SU-DHL-6 (cell line): ENCODE results near the gene OMP.

Source experiments
- H2AFZ ChIP-seq: fragments of 200-600 bp; sonication (generic); 2 replicates; pipeline ENCODE4 v1.6.1; 2014; ENCODE audit warnings: low read depth, mild to moderate bottlenecking, moderate library complexity, mixed read lengths, antibody characterized with exemption, low read length; ENCODE audit not compliant: severe bottlenecking
- H3F3A ChIP-seq: fragments of 200-600 bp; shearing (Covaris generic); 2 replicates; pipeline ENCODE4 v1.6.0; 2016; ENCODE audit warnings: antibody characterized with exemption, mild to moderate bottlenecking; ENCODE audit not compliant: insufficient read depth
- H3K27ac ChIP-seq: fragments of 200-600 bp; sonication (generic); 2 replicates; pipeline ENCODE4 v1.5.1; 2016; ENCODE audit warnings: low read depth, mild to moderate bottlenecking, low read length, moderate library complexity, mixed read lengths
- H3K27me3 ChIP-seq: fragments of 200-600 bp; sonication (generic), shearing (Covaris generic); 2 replicates; pipeline ENCODE4 v1.6.0; 2014; ENCODE audit warnings: mild to moderate bottlenecking, low read length
- H3K36me3 ChIP-seq: fragments of 200-600 bp; sonication (generic); 2 replicates; pipeline ENCODE4 v1.6.1; 2014; ENCODE audit warnings: mild to moderate bottlenecking, low read length, mixed read lengths
- H3K4me2 ChIP-seq: fragments of 300-600, 200-600 bp; shearing (Covaris generic), sonication (generic); 2 replicates; pipeline ENCODE4 v1.6.0; 2014; ENCODE audit warnings: low read length, low read depth, mild to moderate bottlenecking; ENCODE audit not compliant: poor library complexity, severe bottlenecking
- H3K4me3 ChIP-seq: fragments of 200-600 bp; sonication (generic); 2 replicates; pipeline ENCODE4 v1.5.1; 2014; ENCODE audit warnings: antibody characterized with exemption, low read length, mild to moderate bottlenecking, mixed read lengths; ENCODE audit not compliant: insufficient read depth, poor library complexity, severe bottlenecking
- H3K79me2 ChIP-seq: fragments of 200-600 bp; sonication (generic); 2 replicates; pipeline ENCODE4 v1.6.1; 2014; ENCODE audit warnings: mild to moderate bottlenecking, low read length, moderate library complexity; ENCODE audit not compliant: insufficient read depth
- H3K9ac ChIP-seq: fragments of 200-600 bp; sonication (generic); 2 replicates; pipeline ENCODE4 v1.7.0; 2014; ENCODE audit warnings: mild to moderate bottlenecking, low read length
- H3K9me2 ChIP-seq: fragments of 200-600 bp; sonication (generic); replicated peaks from 2 replicates; pipeline ENCODE4 v1.6.1; 2014; ENCODE audit warnings: low read length; ENCODE audit not compliant: insufficient read depth
- H3K9me3 ChIP-seq: fragments of 200-600 bp; sonication (generic); 2 replicates; pipeline ENCODE4 v1.6.1; 2014; ENCODE audit warnings: low read length, mixed read lengths; ENCODE audit not compliant: insufficient read depth
- H4K20me1 ChIP-seq: fragments of 200-600 bp; sonication (generic); 2 replicates; pipeline ENCODE4 v1.6.1; 2014; ENCODE audit warnings: low read depth, mild to moderate bottlenecking, antibody characterized with exemption, low read length, moderate library complexity, mixed read lengths
- EZH2phosphoT487 ChIP-seq: fragments of 200-600 bp; sonication (generic), shearing (Covaris generic); conservative IDR thresholded peaks from 2 replicates; pipeline ENCODE4 v1.6.1; 2018; ENCODE audit warnings: mild to moderate bottlenecking, antibody characterized with exemption, low read length, moderate library complexity, mixed read lengths
- TF ChIP-seq, protein P1 (sequence below): fragments of 200-600 bp; sonication (generic); IDR thresholded peaks from one replicate; pipeline ENCODE4 v1.5.1; 2017; ENCODE audit warnings: antibody characterized with exemption, mild to moderate bottlenecking, low read length, moderate library complexity; ENCODE audit not compliant: insufficient read depth, poor library complexity, severe bottlenecking

OMP gene

DNA sequence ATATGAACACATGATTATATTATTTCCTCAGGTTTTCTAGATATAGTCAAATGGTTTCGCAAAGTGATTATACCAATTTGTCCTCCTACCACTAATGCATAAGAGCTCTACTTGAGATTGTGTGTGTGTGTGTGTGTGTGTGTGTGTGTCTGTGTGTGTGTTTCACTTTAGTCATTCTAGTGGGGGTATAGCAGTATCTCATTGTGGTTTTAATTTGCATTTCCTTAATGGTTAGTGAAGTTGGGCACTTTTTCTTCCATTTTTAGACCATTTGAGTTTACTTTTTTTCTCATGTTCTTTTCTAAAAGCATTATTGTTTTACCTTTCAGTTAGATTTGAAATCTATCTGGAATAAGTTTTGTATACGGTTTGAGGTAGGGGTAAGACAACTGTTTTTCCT lies 23.0 kb upstream of the OMP start:
- Histone ChIP-seq H3F3A (no peaks in the 10 kb centered on the region), H3K27me3 (no peaks in the 10 kb centered on the region), H3K4me3 (no peak overlapping the region), H3K4me2 (no peak overlapping the region), H3K9me3 (no peaks in the 10 kb centered on the region), H3K9ac (no peak overlapping the region), H3K27ac (no peak overlapping the region), H3K9me2 (no peaks in the 10 kb centered on the region), H3K36me3 (no peaks in the 10 kb centered on the region), H3K79me2 (no peaks in the 10 kb centered on the region), H2AFZ (no peak overlapping the region), H4K20me1 (no peaks in the 10 kb centered on the region)
- TF ChIP-seq, protein P1, sequence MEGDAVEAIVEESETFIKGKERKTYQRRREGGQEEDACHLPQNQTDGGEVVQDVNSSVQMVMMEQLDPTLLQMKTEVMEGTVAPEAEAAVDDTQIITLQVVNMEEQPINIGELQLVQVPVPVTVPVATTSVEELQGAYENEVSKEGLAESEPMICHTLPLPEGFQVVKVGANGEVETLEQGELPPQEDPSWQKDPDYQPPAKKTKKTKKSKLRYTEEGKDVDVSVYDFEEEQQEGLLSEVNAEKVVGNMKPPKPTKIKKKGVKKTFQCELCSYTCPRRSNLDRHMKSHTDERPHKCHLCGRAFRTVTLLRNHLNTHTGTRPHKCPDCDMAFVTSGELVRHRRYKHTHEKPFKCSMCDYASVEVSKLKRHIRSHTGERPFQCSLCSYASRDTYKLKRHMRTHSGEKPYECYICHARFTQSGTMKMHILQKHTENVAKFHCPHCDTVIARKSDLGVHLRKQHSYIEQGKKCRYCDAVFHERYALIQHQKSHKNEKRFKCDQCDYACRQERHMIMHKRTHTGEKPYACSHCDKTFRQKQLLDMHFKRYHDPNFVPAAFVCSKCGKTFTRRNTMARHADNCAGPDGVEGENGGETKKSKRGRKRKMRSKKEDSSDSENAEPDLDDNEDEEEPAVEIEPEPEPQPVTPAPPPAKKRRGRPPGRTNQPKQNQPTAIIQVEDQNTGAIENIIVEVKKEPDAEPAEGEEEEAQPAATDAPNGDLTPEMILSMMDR: no peak
- TF ChIP-seq EZH2phosphoT487: no peak

GRCh38 chr11:77080643-77081210 lies 21.9 kb upstream of the OMP start:
- H3K4me2 ChIP-seq: no peak overlapping the region
- no peaks in the 10 kb centered on the region for H3K79me2 ChIP-seq
- H3K9me3 ChIP-seq: no peaks in the 10 kb centered on the region
- H3K9ac ChIP-seq: no peak overlapping the region
- H3F3A ChIP-seq: no peaks in the 10 kb centered on the region
- no peaks in the 10 kb centered on the region for H3K9me2 ChIP-seq
- H3K4me3 ChIP-seq: no peak overlapping the region
- no peaks in the 10 kb centered on the region for H3K36me3 ChIP-seq
- no peaks in the 10 kb centered on the region for H4K20me1 ChIP-seq
- H3K27ac ChIP-seq: no peak overlapping the region
- H3K27me3 ChIP-seq: no peaks in the 10 kb centered on the region
- H2AFZ ChIP-seq: no peak overlapping the region
- TF ChIP-seq, protein P1: no peak
- no peak for TF ChIP-seq EZH2phosphoT487

GRCh38 chr11:77081381-77081851 lies 21.2 kb upstream of the OMP start:
- Histone ChIP-seq H3K9me2 (no peaks in the 10 kb centered on the region), H3K79me2 (no peaks in the 10 kb centered on the region), H2AFZ (no peak overlapping the region), H3K9me3 (no peaks in the 10 kb centered on the region), H3K36me3 (no peaks in the 10 kb centered on the region), H3K27ac (no peak overlapping the region), H3K4me2 (no peak overlapping the region), H3K9ac (no peak overlapping the region), H3K27me3 (no peaks in the 10 kb centered on the region), H3K4me3 (no peak overlapping the region), H4K20me1 (no peaks in the 10 kb centered on the region), H3F3A (no peaks in the 10 kb centered on the region)
- TF ChIP-seq, protein P1: no peak
- TF ChIP-seq EZH2phosphoT487: no peak
